PC-3 (cell line): ENCODE results near the gene TRDMT1. TPM values are rescaled to one million over a fixed set of nuclear protein-coding genes. Genes with fewer than 3 reads are reported as not detected.

ENCODE experiments used
- ATAC-seq: fragments of 200-7000 bp; cut with Tn5 transposase; 2 replicates; pipeline ENCODE4 v1.9.1; 2020; ENCODE audit warnings: mild to moderate bottlenecking, moderate library complexity
- BruUV-seq: library from RNA; stranded (reverse); fragments of 400-500 nt; replicated peaks from 2 replicates; lab custom pipeline; 2021; lab: Mats Ljungman, UMichigan
- CTCF ChIA-PET: fragments of 300-600 bp; sonication (Branson Sonifier 250); formaldehyde crosslinking; loops from one replicate; lab custom pipeline; 2022; ENCODE audit warnings: antibody characterized with exemption; lab: Charles Lee
- POLR2A ChIA-PET: fragments of 300-600 bp; sonication (Branson Sonifier 250); formaldehyde crosslinking; loops from one replicate; lab custom pipeline; 2022; ENCODE audit warnings: antibody characterized with exemption; ENCODE audit not compliant: unreplicated experiment; lab: Charles Lee
- DNase-seq: peaks from one replicate; pipeline ENCODE4 v3.0.0-alpha.2; 2015
- H2AFZ ChIP-seq: fragments of 300-600 bp; sonication (generic); 2 replicates; pipeline ENCODE4 v1.6.0; 2016; ENCODE audit warnings: antibody characterized with exemption, low read length
- H3F3A ChIP-seq: fragments of 300-600 bp; sonication (generic); one replicate; pipeline ENCODE4 v1.6.0; 2017; ENCODE audit warnings: antibody characterized with exemption, low read length, control low read depth, mild to moderate bottlenecking; ENCODE audit not compliant: unreplicated experiment
- H3K27ac ChIP-seq: fragments of 300-600 bp; sonication (generic); 2 replicates; pipeline ENCODE4 v1.5.1; 2016; ENCODE audit warnings: mild to moderate bottlenecking, low read length
- H3K27me3 ChIP-seq: fragments of 300-600 bp; sonication (generic); 2 replicates; pipeline ENCODE4 v1.6.1; 2016; ENCODE audit warnings: low read length, mixed read lengths
- H3K36me3 ChIP-seq: fragments of 300-600 bp; sonication (generic); 2 replicates; pipeline ENCODE4 v1.6.1; 2016; ENCODE audit warnings: low read depth, mixed run types, low read length, mixed read lengths
- H3K4me1 ChIP-seq: fragments of 300-600 bp; sonication (generic); 2 replicates; pipeline ENCODE4 v1.5.1; 2016; ENCODE audit warnings: low read length; ENCODE audit not compliant: insufficient read depth
- H3K4me2 ChIP-seq: fragments of 300-600 bp; sonication (generic); 2 replicates; pipeline ENCODE4 v1.6.0; 2016; ENCODE audit warnings: low read length
- H3K4me3 ChIP-seq: fragments of 300-600 bp; sonication (generic); 2 replicates; pipeline ENCODE4 v1.5.1; 2016; ENCODE audit warnings: mild to moderate bottlenecking, low read length, mixed read lengths
- H3K79me2 ChIP-seq: fragments of 300-600 bp; sonication (generic); 2 replicates; pipeline ENCODE4 v1.6.1; 2017; ENCODE audit warnings: low read length, mixed read lengths
- H3K9ac ChIP-seq: fragments of 300-600 bp; sonication (generic); 2 replicates; pipeline ENCODE4 v1.6.0; 2016; ENCODE audit warnings: mild to moderate bottlenecking, low read length
- H3K9me2 ChIP-seq: fragments of 300-600 bp; sonication (generic); replicated peaks from 2 replicates; pipeline ENCODE4 v1.6.1; 2016; ENCODE audit warnings: mixed run types, low read length, mixed read lengths
- H3K9me3 ChIP-seq: fragments of 300-600 bp; sonication (generic); 2 replicates; pipeline ENCODE4 v1.6.1; 2016; ENCODE audit warnings: low read length, mixed read lengths
- H4K20me1 ChIP-seq: fragments of 300-600 bp; sonication (generic); 2 replicates; pipeline ENCODE4 v1.6.1; 2016; ENCODE audit warnings: low read length, mixed read lengths
- EZH2 ChIP-seq: fragments of 300-600 bp; sonication (generic); IDR thresholded peaks from one replicate; pipeline ENCODE4 v1.6.1; 2017; ENCODE audit warnings: antibody characterized with exemption, mild to moderate bottlenecking, low read length; ENCODE audit not compliant: unreplicated experiment
- EZH2phosphoT487 ChIP-seq: fragments of 300-600 bp; sonication (generic); IDR thresholded peaks from 2 replicates; pipeline ENCODE4 v1.6.1; 2018; ENCODE audit warnings: mild to moderate bottlenecking, antibody characterized with exemption, low read length, borderline replicate concordance
- intact Hi-C: fragments of 100-400 bp; cut with micrococcal nuclease; formaldehyde crosslinking; loops from 2 replicates; pipeline ENCODE4 v1.9.0; 2023
- total RNA-seq: library from RNA; depleted of rRNA; stranded (reverse); fragments of >200 nt; gene quantifications from 2 replicates; pipeline ENCODE4 v1.2.3, GENCODE V29; 2014
- TF ChIP-seq, protein P1 (sequence below): fragments of 300-600 bp; sonication (generic); conservative IDR thresholded peaks from 2 replicates; pipeline ENCODE4 v1.5.1; 2017; ENCODE audit warnings: antibody characterized with exemption, low read depth, mild to moderate bottlenecking, low read length

The TRDMT1 gene
- total RNA-seq, 1 experiment from 2014 or later: 2.0 TPM

DNA sequence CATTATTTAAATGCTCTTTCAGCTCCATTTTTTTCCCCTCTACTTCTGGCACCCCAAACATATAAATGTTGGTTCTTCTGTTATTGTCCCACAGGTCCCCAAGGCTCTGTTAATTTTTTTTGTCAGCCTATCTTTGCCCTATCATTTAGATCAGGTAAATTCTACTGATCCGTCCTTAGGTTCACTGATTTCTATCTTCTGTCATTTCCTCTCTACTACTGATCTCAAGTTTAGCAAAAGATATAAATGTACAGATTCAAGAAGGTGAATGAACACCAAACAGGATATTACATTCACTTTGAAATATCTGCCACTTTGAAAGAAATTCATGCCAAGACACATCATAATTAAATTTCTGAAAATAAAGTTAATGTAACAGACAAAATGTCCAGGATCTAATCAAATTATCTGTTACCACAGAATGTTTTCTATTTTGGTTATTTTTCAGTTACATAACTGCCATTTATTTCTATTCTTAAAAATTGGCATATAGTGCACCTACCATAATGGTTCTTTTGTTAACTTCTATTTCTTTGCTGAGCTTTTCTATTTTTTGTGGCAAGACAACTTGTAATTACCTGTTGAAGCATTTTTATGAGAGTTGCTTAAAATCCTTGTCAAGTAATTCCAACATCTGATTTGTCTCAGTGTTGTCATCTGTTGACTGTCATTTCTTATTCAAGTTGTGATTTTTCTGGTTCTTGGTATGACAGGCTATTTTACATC is 59.8 kb downstream of the TRDMT1 start:
- no TSS peak for BruUV-seq
- Histone ChIP-seq H3K4me2 (no peak overlapping the region), H3K4me1 (no peaks in the 10 kb centered on the region), H3K27ac (no peak overlapping the region), H3F3A (no peaks in the 10 kb centered on the region), H3K27me3 (no peaks in the 10 kb centered on the region), H3K9ac (no peak overlapping the region), H3K36me3 (no peaks in the 10 kb centered on the region), H2AFZ (no peak overlapping the region), H3K9me3 (no peaks in the 10 kb centered on the region), H3K9me2 (no peaks in the 10 kb centered on the region), H3K79me2 (no peaks in the 10 kb centered on the region), H4K20me1 (no peaks in the 10 kb centered on the region), H3K4me3 (no peak overlapping the region)
- intact Hi-C loops: no loop called here
- ChIA-PET CTCF (no interaction called here), POLR2A (no interaction called here)
- TF ChIP-seq EZH2 (no peak), EZH2phosphoT487 (no peak)
- TF ChIP-seq, protein P1, sequence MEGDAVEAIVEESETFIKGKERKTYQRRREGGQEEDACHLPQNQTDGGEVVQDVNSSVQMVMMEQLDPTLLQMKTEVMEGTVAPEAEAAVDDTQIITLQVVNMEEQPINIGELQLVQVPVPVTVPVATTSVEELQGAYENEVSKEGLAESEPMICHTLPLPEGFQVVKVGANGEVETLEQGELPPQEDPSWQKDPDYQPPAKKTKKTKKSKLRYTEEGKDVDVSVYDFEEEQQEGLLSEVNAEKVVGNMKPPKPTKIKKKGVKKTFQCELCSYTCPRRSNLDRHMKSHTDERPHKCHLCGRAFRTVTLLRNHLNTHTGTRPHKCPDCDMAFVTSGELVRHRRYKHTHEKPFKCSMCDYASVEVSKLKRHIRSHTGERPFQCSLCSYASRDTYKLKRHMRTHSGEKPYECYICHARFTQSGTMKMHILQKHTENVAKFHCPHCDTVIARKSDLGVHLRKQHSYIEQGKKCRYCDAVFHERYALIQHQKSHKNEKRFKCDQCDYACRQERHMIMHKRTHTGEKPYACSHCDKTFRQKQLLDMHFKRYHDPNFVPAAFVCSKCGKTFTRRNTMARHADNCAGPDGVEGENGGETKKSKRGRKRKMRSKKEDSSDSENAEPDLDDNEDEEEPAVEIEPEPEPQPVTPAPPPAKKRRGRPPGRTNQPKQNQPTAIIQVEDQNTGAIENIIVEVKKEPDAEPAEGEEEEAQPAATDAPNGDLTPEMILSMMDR: no peak
- no peak for DNase-seq
- ATAC-seq: no peak

DNA sequence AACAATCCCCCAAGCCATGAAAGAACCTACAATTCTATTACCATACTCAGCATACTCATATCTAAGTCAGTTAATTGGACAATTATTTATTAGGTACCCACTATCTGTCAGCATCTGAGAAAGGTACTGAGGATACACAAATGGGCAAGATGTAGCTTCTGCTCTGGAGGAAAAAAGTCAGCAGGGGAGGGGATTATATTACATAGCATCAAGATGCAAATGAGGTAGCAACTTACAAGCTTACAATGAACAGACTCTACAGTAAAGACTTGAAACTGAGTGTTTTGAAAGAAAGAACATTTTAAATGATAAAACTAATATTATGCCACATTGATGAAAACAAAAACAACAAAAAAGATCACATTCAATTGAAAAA is 61.1 kb downstream of the TRDMT1 start:
- Histone ChIP-seq H3K9me3 (no peaks in the 10 kb centered on the region), H3K4me3 (no peak overlapping the region), H3K27ac (no peak overlapping the region), H3K9ac (no peak overlapping the region), H3K27me3 (no peaks in the 10 kb centered on the region), H3F3A (no peaks in the 10 kb centered on the region), H3K4me1 (no peaks in the 10 kb centered on the region), H2AFZ (no peak overlapping the region), H3K36me3 (no peaks in the 10 kb centered on the region), H4K20me1 (no peaks in the 10 kb centered on the region), H3K9me2 (no peaks in the 10 kb centered on the region), H3K4me2 (no peak overlapping the region), H3K79me2 (no peaks in the 10 kb centered on the region)
- ChIA-PET CTCF (no interaction called here), POLR2A (no interaction called here)
- TF ChIP-seq EZH2 (no peak), EZH2phosphoT487 (no peak)
- TF ChIP-seq, protein P1: no peak
- DNase-seq: no peak
- ATAC-seq: no peak
- intact Hi-C loops: no loop called here
- no TSS peak for BruUV-seq

DNA sequence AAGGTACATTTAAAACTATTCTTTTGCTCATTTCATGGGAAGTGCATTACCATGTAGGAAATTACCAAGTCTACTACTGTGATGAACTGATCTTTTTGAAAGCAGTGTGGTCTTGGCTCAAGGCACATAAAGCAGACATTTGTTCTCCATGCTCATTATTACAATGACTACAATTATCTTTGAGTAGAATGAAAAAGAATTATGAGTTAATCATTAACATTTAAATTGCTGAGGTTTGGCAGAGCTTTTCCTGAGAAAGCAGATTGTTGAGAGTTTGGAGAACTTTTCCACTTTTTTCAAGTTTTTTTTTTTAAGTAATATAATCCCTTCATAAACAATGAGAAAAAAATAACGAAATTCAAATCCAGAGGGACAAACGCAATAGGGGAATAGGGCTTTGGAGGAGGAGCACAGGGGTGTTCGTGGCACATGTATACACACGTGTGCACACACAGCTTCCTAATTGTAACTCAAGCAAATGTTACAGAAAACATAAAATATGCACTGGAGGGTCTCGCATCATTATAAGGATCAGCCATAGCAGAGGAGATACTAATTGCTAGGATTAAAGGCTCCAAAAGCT is 62.9 kb downstream of the TRDMT1 start:
- H3K9me3 ChIP-seq: no peaks in the 10 kb centered on the region
- H3K9ac ChIP-seq: no peak overlapping the region
- TF ChIP-seq, protein P1: no peak
- no peak for TF ChIP-seq EZH2
- TF ChIP-seq EZH2phosphoT487: no peak
- intact Hi-C loops: no loop called here
- no peak for DNase-seq
- H3K9me2 ChIP-seq: no peaks in the 10 kb centered on the region
- ATAC-seq: no peak
- no peaks in the 10 kb centered on the region for H3K79me2 ChIP-seq
- POLR2A ChIA-PET: no interaction called here
- CTCF ChIA-PET: no interaction called here
- no peak overlapping the region for H3K4me3 ChIP-seq
- H3K27ac ChIP-seq: no peak overlapping the region
- BruUV-seq: no TSS peak
- no peaks in the 10 kb centered on the region for H3K36me3 ChIP-seq
- H3F3A ChIP-seq: no peaks in the 10 kb centered on the region
- H3K4me1 ChIP-seq: no peaks in the 10 kb centered on the region; the same call in 1 of the 2 replicates
- no peak overlapping the region for H2AFZ ChIP-seq
- H4K20me1 ChIP-seq: no peaks in the 10 kb centered on the region
- no peak overlapping the region for H3K4me2 ChIP-seq
- no peaks in the 10 kb centered on the region for H3K27me3 ChIP-seq
